Measurements from ENCODE around the gene LRRC46. TPM values are rescaled to one million over a fixed set of nuclear protein-coding genes. Genes with fewer than 3 reads are reported as not detected.

Gene LRRC46, protein sequence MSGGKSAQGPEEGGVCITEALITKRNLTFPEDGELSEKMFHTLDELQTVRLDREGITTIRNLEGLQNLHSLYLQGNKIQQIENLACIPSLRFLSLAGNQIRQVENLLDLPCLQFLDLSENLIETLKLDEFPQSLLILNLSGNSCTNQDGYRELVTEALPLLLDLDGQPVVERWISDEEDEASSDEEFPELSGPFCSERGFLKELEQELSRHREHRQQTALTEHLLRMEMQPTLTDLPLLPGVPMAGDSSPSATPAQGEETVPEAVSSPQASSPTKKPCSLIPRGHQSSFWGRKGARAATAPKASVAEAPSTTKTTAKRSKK
- total RNA-seq (2014; rRNA removed) (0.44 and 1.2 TPM in 2 replicates), Bru-seq, nascent RNA (percentile 34 among the genes with signal in this experiment), BruChase-seq, experiment 1, labeled RNA remaining after a 6-hour chase (percentile 38 among the genes with signal in this experiment), BruChase-seq, experiment 2, labeled RNA remaining after a 2-hour chase (percentile 31 among the genes with signal in this experiment)
- long read RNA-seq, partial matches to known transcripts, result 0 of 3 reads
- long read RNA-seq, other reads (novel, unspliced or antisense), result 3 of 3 reads

DNA sequence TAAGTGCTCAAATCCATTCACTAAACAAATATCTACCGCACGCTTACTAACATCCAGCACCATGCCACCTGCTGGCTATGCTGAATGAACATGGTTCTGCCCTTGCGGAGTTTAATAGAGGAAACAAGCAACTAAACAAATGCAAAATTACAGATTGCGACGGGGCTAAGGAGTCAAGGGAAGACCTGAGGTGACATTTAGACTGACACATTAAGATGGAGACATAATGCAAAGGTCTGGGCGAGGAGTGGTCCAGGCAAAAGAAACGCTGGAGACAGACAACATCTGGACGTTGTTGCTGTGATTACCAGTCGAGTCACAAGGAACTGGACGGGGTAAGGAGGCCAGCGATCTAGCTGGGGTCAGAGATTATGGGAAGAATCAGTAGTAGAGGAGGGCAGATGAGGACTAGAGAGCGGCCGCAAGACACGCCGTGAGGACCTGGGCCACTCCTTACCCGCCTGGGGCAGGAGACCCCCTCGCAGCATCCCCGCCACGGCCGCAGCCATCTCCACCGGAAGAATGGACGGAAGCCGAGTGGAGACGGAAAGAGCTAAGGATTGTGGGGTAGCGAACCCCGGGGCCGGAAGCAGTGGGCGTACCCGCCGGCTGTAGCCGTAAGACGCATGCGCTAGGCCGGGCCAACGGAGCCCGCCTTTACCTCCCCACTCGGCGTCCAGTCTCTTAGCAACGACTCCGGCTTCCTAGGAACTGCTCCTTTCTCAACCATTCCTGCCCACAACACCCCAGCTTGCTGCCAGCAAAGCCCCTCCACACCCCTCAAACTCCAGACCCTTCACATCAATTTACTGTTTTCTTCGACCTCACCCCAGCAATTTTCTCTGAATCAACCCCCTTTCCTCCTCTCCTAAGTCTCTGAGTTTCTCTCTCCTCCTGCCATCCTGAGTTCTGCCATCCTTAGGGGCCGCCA, at the start of gene LRRC46, which contains the start of gene MRPL10:
Gene LRRC46, plus strand, starts transcription at position 668 of the 931 bp plus-strand sequence. CDS start 320 bp downstream, outside the sequence.
Gene MRPL10, minus strand, starts transcription at position 539 of the 931 bp plus-strand sequence. Its CDS starts 30 bp downstream, at position 509.
- intact Hi-C loops (cut with micrococcal nuclease), result loop anchor here (1.0 to 2.0 kb wide), 2 partner anchors 10 to 54 kb away; partner anchors contain the start of gene OSBPL7
- ChIA-PET CTCF (interaction anchor here (0.6 to 1.0 kb wide), 3 partner anchors 10 to 547 kb away, joined by 3 to 5 read pairs (median 3); partner anchors contain the start of gene SCRN2), POLR2A (ENCODE audit: unreplicated experiment) (interaction anchor here (0.5 to 1.0 kb wide), 7 partner anchors 9 to 349 kb away, joined by 3 to 11 read pairs (median 3); partner anchors contain the start of genes NFE2L1 and OSBPL7)
- Histone ChIP-seq H3K4me3 (ENCODE audit: low read length) (peak within 1 kb of the TSS; percentile 71), H3K9me2 (replicated peaks; ENCODE audit: low read length) (no peaks in the 10 kb centered on the region), H3K4me2 (ENCODE audit: low read length) (peak within 1 kb of the TSS; percentile 95), H3F3A (ENCODE audit: low read length, unreplicated experiment) (no peaks in the 10 kb centered on the region), H3K9me3 (ENCODE audit: low read length) (no peaks in the 10 kb centered on the region), H2AFZ (ENCODE audit: low read length) (peak within 1 kb of the TSS; percentile 85), H3K36me3 (ENCODE audit: low read depth, low read length) (peaks cover 20% of the 10 kb centered on the region), H3K9ac (ENCODE audit: low read length) (peak within 1 kb of the TSS; percentile 74), H3K4me1 (ENCODE audit: insufficient read depth, low read length) (peaks cover 17% of the 10 kb centered on the region), H3K27ac (ENCODE audit: low read length) (peak within 1 kb of the TSS; percentile 11), H3K79me2 (ENCODE audit: low read length) (peaks cover 28% of the 10 kb centered on the region), H4K20me1 (ENCODE audit: low read length) (no peaks in the 10 kb centered on the region), H3K27me3 (ENCODE audit: low read length) (no peaks in the 10 kb centered on the region)
- peak; percentile 90 for ATAC-seq
- TF ChIP-seq EZH2 (IDR thresholded peaks at IDR 0.05; ENCODE audit: low read length, unreplicated experiment), result no peak
- no peak for TF ChIP-seq EZH2phosphoT487 (IDR thresholded peaks at IDR 0.05; ENCODE audit: borderline replicate concordance, low read length)
- TF ChIP-seq, protein P1, sequence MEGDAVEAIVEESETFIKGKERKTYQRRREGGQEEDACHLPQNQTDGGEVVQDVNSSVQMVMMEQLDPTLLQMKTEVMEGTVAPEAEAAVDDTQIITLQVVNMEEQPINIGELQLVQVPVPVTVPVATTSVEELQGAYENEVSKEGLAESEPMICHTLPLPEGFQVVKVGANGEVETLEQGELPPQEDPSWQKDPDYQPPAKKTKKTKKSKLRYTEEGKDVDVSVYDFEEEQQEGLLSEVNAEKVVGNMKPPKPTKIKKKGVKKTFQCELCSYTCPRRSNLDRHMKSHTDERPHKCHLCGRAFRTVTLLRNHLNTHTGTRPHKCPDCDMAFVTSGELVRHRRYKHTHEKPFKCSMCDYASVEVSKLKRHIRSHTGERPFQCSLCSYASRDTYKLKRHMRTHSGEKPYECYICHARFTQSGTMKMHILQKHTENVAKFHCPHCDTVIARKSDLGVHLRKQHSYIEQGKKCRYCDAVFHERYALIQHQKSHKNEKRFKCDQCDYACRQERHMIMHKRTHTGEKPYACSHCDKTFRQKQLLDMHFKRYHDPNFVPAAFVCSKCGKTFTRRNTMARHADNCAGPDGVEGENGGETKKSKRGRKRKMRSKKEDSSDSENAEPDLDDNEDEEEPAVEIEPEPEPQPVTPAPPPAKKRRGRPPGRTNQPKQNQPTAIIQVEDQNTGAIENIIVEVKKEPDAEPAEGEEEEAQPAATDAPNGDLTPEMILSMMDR (conservative IDR thresholded peaks at IDR 0.05; ENCODE audit: low read depth, low read length), result peak; percentile 86
- peak; percentile 96 for DNase-seq
- TSS peak; percentile 83 for BruUV-seq (replicated peaks)

DNA sequence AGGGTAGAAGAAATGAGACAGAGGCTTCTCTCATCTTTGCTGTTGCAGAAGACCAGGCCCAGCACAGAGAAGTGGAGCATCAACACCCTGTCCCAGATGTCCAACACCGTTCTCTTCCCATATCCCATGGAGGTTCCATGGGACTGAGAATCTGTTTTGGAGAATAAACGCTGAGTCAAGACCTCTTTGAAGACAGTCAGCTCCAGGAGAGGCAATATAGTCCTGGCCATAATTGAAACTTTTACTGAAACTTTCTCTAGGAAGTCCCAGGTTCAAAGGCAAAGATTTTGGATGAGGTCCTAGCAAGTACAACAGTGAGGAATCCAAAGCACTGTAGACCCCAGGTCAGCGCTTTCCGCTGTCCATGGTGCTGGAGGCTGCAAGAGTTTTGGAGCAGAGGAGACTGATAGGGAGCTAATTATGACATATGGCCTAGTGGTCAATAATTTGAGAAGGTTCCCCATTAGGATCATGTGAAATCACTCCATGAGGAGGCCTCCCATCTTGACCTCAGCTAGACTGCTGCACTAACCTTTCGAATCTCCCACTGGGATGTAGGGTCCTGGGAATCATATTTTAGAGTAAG, 45.8 kb upstream of the LRRC46 start:
- no peaks in the 10 kb centered on the region for H3K36me3 ChIP-seq (ENCODE audit: low read depth, low read length)
- no peaks in the 10 kb centered on the region for H3K9me3 ChIP-seq (ENCODE audit: low read length)
- no peaks in the 10 kb centered on the region for H3F3A ChIP-seq (ENCODE audit: low read length, unreplicated experiment)
- no peak overlapping the region for H3K9ac ChIP-seq (ENCODE audit: low read length)
- ATAC-seq, result no peak
- H3K79me2 ChIP-seq (ENCODE audit: low read length), result no peaks in the 10 kb centered on the region
- H3K4me2 ChIP-seq (ENCODE audit: low read length), result no peak overlapping the region
- DNase-seq, result peak; percentile 47
- no peak for TF ChIP-seq EZH2phosphoT487 (IDR thresholded peaks at IDR 0.05; ENCODE audit: borderline replicate concordance, low read length)
- no peak for TF ChIP-seq EZH2 (IDR thresholded peaks at IDR 0.05; ENCODE audit: low read length, unreplicated experiment)
- TF ChIP-seq, protein P1 (conservative IDR thresholded peaks at IDR 0.05; ENCODE audit: low read depth, low read length), result no peak
- intact Hi-C loops (cut with micrococcal nuclease), result no loop called here
- CTCF ChIA-PET, result no interaction called here
- BruUV-seq (replicated peaks), result no TSS peak
- H3K27ac ChIP-seq (ENCODE audit: low read length), result no peak overlapping the region
- H3K4me3 ChIP-seq (ENCODE audit: low read length), result no peak overlapping the region
- H4K20me1 ChIP-seq (ENCODE audit: low read length), result no peaks in the 10 kb centered on the region
- H2AFZ ChIP-seq (ENCODE audit: low read length), result no peak overlapping the region
- POLR2A ChIA-PET (ENCODE audit: unreplicated experiment), result no interaction called here
- no peaks in the 10 kb centered on the region for H3K9me2 ChIP-seq (replicated peaks; ENCODE audit: low read length)
- no peaks in the 10 kb centered on the region for H3K4me1 ChIP-seq (ENCODE audit: insufficient read depth, low read length)
- peaks cover 65% of the 10 kb centered on the region for H3K27me3 ChIP-seq (ENCODE audit: low read length)

Measured in PC-3 (cell line).